NOMO-1 treated with DMSO at 0.1 percent for 48 hours (cell line): ENCODE data around the gene PACSIN1.
A peak's percentile ranks its signal among the peaks of the same experiment; 100 is the strongest.
"Not testable (repeated sequence)": the region's sequence is repeated elsewhere in the genome, so short reads cannot be mapped to it uniquely, and the experiment has no call there.

Experiments
- DNase-seq: peaks from one replicate; lab custom pipeline; 2025; ENCODE audit not compliant: unreplicated experiment; lab: John Stamatoyannopoulos, UW

The PACSIN1 gene

DNA sequence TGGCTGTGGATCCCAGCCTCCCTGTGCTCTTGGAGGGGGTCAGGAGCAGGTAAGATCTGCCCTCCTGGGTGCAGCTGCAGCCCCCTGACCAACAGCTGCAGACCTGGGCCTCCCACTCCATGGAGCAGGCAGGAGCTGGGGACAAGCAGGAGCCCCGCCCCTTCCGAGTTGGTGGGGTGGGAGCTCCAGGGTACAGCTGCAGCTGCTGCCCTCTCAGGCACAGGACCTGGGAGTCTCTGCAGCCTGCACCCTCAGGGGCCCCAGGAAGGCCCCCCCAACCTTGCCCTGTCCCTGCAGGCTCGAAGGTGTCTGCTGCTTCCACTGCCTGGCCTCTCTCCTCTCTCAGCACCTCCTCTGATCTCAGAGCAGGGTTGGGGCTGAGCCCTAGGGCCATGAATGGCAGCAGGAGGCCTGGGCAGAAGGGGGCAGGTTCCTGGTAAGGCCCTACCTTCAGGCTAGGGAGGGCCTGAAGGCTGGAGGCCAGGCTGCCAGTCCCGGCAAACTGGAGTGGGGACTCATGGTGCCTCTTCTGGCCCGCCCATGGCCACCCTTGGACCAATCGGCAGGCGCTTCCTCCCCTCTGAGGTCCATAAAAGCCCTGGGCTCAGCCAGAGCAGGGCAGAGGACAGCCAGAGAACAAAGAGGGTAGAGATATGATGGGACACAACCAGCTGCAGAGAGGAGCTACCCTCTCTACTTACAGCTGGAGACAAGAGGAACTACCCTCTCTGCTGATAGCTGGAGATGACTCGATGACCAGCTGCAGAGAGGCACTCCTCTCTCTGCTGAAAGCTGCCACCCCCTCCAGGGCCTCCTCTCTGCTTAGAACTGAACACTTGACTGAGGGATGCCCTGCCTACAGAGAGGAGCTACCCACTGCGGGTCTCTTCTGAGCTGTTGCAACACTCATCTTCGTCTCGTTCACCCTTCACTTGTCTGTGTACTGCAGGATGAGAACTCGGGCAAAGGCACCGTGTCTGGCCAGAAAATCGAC lies 7.8 kb upstream of the PACSIN1 start:
- no peak for DNase-seq

DNA sequence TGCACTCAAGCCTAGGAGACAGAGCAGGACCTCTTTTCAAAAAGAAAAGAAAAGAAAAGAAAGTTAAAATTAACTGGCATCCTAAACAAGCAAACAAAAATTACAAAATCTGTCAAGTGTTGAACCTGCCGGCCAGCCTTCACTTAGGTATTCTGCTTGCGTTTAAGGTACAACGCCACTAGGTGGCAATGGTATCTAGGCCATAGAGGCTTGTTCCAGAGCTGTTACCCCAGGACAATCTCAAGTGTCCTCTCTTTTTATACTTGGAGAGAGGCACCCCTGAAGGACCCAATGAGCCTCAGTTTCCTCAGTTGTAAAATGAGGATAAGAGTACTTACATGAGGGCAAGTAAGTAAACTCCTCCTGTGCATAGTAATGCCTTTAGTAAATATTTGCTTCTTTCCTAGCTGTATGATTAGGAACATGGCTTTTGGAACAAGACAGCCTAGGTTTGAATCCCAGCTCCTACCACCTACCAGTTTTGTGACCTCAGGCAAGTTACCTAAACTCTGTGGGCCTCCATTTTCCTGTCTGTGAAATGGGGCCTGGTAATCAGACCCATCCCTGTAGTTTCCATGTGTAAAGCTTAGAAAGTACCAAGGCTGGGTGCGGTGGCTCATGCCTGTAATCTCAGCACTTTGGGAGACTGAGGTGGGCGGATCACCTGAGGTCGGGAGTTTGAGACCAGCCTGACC lies 5.8 kb upstream of the PACSIN1 start:
- DNase-seq: peak; percentile 57

DNA sequence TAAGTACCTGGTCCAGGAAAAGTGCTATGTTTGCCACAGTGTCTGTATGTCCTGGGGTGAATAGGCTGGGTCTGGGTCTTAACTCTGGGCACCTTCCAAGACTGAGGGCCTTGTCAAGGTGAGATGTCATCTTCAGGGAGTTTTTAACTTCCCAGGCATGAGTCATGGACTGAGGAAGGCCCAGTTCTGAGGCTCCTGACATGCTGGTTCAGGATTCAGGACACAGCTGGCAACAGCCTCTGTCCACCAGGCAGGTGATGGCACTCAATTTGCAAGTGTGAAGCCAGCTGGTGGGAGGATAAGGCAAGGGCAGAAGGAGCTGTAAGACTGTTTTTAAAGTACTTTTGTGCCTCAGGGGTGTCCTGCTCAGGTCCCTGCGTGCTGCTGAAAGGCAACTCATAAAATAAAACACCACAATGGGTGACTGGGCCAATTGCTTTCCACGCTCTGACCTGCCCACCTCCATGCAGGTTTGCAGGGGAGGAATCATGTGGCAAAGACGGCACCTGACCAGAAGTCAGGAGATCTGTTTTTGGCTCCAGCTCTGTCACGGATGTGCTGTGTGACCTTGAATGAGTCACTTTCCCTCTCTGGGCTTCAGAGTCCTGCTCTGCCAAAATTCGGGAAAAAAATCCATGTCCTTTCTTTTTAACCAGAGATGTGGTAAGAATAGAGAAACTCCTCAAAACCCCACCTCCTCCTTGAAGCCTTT lies 4.9 kb upstream of the PACSIN1 start:
- no peak for DNase-seq

DNA sequence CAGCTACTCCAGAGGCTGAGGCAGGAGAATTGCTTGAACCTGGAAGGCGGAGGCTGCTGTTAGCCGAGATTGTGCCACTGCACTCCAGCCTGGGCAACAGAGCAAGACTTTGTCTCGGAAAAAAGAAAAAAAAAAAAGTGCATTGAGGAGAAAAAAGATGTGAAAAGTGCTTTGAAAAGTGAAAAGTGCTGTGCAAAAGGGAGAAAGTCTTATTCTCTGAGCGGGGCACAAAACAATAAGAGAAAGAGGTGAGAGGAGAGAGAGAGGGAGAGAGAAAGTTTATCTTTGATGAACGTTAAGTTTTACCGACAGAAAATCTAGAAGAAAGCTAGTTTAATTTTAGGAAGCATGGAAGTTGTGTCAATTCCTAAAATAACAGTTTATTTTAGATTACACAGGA lies 3.9 kb upstream of the PACSIN1 start:
- no peak for DNase-seq

DNA sequence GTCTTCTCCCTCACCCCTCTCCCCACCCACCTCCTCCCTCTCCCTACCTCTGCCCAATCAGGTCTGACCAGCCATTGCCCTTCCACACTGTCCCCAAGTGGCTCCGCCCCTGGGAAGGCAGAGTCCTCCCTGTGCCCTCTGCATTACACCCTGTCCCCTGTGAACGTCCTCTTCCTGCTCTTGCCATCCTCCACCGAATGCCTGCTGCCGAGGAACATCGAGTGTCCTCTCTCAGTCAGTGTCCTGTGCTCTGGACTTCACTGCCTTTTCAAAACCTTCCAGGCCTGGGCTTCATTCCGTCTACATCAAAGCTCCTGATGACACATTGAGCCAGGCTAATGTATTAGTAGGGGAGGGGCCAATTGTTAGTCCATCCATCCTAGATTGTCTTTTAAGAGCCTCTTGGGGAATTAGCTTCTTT lies 3.3 kb upstream of the PACSIN1 start:
- peak; percentile 9 for DNase-seq

DNA sequence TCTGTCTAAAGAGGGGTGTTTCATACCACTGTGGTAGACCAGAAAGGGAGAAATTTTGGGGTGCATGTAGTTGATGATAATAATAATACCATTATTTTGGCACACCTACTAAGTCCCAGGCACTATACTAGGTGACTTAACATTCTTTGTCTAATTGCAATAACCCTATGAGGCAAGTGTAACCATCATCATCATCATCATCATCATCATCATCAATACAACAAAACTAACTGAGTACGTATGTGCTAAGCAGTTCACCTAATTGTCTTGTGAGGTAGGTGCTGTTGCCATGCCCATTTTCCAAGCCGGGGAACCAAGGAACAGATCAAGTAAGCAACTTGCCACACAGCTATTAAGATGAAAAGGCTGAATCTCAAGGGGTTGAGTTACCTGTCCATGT lies 2.6 kb upstream of the PACSIN1 start:
- no peak for DNase-seq

DNA sequence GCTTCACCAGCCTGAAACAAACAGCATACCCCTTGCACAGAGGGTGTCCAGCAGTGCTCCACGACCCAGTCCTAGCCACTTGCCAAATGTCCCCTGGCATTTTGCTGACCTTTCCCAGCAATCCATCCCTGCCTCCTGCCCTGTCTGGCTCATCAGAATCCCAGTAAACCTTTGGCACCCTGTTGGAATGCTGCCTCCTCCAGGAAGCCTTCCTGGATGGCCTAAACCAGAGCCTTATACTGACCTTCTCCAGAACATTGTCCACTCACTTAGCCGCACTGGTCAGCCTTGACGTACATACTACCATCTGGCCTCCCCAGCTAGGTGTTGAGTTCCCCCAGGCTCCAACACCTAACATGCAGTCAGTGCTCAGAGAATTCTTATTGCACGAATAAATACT lies 2.0 kb upstream of the PACSIN1 start:
- no peak for DNase-seq

DNA sequence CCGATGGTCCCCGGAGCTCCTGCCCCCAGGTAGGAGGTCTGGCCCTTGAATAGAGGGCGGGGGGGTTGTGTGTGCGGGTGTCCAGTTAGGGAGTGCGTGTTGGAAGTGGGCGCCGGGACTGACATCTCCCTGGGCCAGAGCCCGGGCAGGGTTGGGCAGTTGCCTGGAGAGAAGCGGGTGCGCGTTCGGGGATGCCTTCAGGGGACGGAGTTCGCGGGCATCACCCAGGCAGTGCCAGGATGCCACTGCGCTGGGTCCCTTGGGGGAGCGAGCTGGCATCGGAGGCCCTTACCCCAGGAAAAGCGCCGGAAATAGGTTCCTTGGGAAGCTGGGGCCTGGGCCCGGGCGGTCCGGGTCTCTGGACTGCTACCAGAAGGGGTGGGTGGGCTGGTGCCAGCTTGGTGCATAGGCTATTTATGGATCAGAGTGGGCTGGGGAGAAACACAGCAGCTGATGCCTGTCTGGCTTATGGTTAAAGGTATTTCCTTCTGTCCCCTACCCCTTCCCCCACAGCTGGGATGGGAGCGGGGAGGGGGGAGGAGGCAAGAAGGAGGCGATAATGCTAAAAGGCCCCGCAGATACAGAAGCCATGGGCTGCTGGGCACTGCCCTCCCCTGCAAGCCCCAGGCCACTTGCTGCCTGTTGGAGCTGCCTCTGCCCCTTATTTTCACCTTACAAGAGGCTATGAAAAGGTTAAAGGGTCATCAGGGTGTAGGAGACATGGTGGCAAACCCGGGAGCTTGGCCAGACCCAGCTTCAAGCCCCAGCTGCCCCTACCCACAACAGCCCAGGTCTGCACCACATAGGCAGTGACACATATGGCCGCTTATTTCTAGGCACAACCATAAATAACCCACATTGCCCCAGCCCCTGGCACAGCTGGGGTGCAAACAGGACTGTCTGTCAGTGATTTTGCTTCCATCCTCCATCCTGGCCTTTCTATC lies 638 bp downstream of the PACSIN1 start:
- DNase-seq: no peak

DNA sequence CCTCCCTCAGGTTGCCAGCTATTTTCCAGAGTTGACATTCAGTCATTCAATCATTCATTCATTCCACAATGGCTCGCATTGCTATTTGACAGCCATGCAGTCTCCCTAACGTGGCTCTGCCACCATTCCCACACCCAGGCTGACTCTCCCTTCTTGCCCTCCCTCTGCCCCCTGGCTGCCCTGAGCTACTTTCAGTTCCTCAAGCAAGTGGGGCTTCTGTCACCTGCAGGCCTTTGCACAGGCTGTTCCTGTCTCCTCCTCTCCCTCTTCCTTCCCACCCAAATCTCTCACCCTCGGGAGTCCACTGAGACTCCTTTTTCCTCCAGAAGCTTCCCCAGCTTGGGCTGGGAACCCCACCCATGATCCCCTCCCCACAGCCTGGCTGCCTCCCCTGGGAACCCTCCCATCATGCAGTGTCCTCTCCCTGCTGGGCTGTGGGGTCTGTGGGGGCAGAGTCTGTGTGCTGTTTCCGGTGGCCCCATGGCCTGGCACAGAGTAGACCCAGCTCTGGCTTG lies 2.6 kb downstream of the PACSIN1 start:
- peak; percentile 70 for DNase-seq

DNA sequence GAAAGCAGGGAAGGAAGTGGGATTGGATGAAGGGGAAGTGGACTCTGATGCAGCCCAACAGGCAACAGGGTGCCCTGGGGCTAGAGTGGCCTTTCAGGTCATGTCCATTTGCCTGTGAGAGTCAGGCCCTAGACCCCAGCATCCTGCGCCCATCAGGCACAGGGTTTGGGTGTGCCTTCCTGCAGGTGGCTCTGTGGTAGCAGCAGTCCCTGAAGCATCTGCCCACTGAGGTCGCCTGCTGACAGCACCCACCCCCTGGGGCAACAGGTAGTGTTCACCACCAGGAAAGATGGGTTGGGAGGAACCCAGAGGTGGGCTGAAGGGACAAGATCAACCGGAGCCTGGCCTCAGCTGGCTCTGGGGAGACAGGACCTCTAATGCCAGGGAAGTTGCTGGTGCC lies 3.6 kb downstream of the PACSIN1 start:
- DNase-seq: no peak

DNA sequence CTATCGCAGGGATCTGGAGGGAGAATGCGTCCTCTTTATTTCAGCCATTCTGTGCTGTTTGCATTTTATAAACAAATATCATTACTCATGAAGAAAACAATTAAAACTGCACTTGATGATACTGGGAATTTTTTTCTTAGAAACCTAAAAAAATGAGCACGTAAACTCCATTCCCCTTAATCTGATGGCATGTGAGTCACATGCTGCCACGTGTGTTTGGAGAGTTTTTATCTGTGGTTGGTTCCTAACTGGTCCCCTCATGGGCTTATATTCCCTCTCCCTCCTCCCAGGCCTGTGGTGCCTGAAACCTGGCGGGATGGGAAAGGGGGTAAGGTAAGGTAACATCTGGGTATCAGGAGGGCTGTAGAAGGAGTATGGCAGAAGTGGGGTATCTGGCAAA lies 6.5 kb downstream of the PACSIN1 start:
- no peak for DNase-seq

DNA sequence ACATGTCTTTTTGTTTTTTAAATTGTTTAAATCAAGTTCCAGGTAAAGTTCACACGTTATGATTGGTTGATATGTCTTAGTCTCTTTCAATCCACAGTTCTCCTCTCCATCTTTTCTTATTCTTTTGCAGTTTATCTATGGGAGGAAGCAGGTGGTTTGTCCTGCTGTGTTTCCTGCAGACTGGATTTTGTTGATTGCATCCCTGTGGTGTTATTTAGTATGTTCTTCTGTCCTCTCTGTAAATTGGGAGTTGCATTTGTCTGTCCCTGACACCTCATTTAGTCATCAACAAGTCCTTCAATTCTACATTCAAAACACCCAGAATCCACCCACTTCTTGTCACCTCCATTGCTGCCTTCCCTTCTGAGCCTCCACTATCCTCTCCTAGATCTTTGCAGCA lies 8.1 kb downstream of the PACSIN1 start:
- DNase-seq: no peak

DNA sequence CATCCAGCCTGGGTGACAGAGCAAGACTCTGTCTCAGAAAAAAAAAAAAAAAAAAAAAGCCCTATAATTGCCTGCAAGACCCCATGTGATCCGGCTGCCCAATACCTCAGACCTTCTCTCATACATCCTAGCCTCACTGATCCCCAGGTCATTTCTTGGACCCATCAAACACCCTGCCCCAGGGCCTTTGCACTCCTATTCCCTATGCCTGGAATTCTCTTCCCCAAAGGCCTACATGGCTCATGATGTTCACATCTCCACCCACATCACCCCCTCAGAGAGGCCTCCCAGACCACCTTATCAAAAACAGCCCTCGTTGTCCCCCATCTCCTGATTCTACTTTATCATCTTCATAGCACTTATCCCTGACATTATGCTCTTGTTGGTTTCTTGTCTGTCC lies 8.9 kb downstream of the PACSIN1 start:
- no peak for DNase-seq

DNA sequence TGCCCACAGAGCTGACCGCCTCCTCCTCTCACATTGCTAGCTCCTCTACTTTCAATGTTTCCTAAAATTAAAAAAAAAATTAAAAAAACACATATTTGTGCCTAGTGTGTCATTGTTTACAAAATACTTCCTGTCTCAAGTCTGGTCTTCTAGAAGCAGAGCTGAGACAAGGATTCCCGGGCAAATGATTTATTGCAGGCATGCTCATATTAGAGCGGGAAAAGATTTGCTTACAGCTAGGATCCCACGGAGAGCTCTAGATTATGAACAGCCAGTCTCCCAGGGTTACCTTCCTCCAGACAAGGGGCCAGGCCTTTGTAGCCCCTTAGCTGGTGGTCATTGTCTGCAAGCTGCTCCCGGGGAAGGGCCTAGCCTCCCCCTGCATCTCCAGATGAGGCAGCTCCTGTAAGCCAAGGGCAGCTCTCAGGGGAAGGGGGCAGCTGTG lies 9.4 kb downstream of the PACSIN1 start:
- DNase-seq: no peak

DNA sequence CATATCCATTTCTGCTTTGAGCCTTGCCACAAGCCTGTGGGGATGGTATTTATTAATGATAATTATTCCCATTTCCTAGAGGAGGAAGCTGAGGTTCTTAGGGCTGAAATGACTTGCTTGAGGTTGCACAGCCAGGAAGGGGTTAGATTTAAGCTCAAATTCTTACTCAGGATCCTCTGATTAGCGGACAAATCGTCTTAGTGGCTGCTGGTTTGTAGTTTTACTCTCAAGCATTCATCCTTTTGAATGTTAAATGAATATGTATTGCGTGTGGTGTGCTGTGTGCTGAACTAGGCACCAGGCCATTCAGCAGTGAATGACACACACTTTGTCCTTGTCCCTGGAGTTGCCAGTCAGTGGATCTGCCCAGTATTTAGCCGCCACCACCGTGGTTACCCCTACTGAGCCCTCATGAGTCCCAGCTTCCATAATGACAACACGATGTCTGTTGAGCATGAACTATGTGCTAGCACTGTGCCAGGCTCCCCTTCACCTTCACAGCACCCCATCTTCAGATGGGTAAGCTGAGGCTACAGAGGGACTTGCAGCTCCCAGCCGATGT lies 10.0 kb downstream of the PACSIN1 start:
- DNase-seq: no peak

DNA sequence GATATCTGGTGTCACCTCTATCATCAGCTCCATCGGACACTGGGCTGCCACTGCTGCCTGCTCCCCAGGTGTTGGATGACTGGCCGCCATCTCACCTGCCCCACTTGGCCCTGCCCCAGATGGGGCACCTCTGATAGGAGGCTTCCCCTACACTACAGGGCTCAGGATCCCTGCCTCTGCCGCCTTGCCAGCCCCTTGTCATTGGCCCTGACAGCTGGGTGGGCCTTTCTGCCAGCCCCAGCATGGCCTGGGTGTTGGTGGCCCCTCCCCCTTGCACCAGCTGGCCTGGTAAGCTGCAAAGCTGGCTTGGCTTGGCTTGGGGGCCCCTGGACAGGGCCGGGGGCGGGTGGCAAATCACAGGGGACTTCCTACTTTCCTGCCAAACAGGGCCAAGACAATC lies 10.6 kb downstream of the PACSIN1 start:
- no peak for DNase-seq

DNA sequence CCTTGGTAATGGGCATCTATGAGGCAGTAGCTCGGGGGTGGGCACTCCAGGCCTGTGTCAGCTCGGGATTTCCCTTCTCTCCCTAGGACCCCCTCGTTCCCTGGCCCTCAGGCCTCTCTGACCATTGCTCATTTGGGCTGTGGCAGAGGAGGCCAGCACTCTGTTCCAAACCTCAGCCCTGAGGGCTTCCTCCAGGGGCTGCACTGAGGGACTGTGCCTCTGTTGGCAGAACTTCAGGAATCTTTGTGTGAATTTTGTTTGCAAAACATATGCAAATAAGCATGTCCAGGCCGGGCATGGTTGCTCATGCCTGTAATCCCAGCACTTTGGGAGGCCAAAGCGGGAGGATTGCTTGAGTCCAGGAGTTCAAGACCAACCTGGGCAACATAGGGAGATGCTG lies 11.0 kb downstream of the PACSIN1 start:
- no peak for DNase-seq

DNA sequence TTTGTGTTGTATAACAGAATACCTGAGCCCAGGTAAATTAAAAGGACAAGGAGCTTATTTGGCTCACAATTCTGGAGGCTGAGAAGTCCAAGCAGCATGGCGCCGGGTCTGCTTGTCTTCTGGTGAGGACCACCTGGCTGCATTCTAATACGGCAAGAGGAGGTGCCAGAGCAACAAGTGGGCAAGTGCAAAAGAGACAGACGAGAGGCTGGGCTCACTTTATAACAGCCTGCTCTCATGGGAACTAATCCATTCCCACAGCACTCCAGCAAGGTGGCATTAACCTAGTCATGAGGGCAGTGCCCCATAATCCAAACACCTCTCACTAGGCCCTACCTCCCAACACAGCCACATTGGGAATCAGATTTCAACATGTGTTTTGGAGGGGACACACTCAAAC lies 12.9 kb downstream of the PACSIN1 start:
- no peak for DNase-seq

DNA sequence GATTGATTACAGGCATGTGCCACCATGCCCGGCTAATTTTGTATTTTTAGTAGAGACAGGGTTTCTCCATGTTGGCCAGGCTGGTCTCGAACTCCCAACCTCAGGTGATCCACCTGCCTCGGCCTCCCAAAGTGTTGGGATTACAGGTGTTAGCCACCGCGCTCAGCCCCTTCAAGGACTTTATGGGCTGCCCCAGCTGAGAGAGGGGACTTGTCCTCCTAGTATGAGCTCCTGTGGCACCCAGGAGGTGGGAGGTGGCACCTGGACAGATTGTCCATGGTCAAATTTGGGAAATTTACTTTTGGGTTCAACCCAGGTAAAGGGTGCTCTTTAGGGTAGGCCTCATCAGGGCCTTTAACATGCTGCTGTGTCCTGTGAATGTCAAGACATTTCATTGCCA lies 17.9 kb downstream of the PACSIN1 start:
- not testable (repeated sequence) for DNase-seq

DNA sequence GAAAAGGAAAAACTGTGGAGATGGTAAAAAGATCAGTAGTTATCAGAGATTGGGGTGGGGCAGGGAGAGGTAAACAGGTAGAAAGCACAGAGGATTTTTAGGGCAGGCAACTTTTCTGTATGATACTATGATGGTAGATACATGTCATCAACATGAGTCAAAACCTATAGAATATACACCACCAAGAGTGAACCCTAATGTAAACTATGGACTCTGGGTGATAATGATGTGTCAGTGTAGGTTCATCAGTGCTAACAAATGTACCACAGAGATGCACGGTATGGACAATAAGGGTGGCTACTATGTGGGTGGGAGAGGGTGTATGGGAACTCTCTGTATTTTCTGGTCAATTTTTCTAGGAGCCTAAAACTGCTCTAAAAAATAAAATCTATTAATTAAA lies 18.5 kb downstream of the PACSIN1 start:
- no peak for DNase-seq
